ENCODE results near the gene BUB1B. TPM values are rescaled to one million over a fixed set of nuclear protein-coding genes. Genes with fewer than 3 reads are reported as not detected.

The BUB1B gene
- total and polyA plus RNA-seq, 4 donors: 1.1 to 8.0 (median 2.1) TPM

- no peak for DNase-seq
- Histone ChIP-seq H3K27me3 (ENCODE audit: control insufficient read depth in 3 of 3, insufficient read depth in 3 of 3, low read length in 2 of 3) (peaks cover 0 to 22% (median 8%) of the 10 kb centered on the region in 3 donors), H3K27ac (ENCODE audit: low read depth in 1 of 2, low read length in 1 of 2) (no peak overlapping the region), H3K36me3 (ENCODE audit: control insufficient read depth in 4 of 4, insufficient read depth in 4 of 4, low read length in 4 of 4) (no peaks in the 10 kb centered on the region), H3K4me1 (ENCODE audit: control insufficient read depth in 5 of 5, insufficient read depth in 5 of 5, low read length in 5 of 5) (peaks cover 0 to 30% (median 7%) of the 10 kb centered on the region in 5 donors), H3K4me3 (no peak overlapping the region), H3K9ac (ENCODE audit: insufficient read depth in 1 of 2, low read length in 2 of 2) (no peak overlapping the region), H3K9me3 (ENCODE audit: control insufficient read depth in 4 of 4, insufficient read depth in 3 of 4, low read length in 3 of 4) (no peaks in the 10 kb centered on the region)
- 92 to 95% methylated on average over 8 of the region's 8 CpGs for WGBS, 2 donors
- no peak for TF ChIP-seq CTCF (IDR thresholded peaks at IDR 0.05; ENCODE audit: control extremely low read depth, extremely low read depth)
- no peak for ATAC-seq (ENCODE audit: insufficient read depth, low FRiP score)
These were observed 89.4 kb downstream of the BUB1B start for GRCh38 chr15:40250304-40250656.

GRCh38 chr15:40250771-40251483 is 90.1 kb downstream of the BUB1B start:
- Histone ChIP-seq H3K36me3 (ENCODE audit: control insufficient read depth in 4 of 4, insufficient read depth in 4 of 4, low read length in 4 of 4) (no peaks in the 10 kb centered on the region), H3K9ac (ENCODE audit: insufficient read depth in 1 of 2, low read length in 2 of 2) (no peak overlapping the region), H3K27me3 (ENCODE audit: control insufficient read depth in 3 of 3, insufficient read depth in 3 of 3, low read length in 2 of 3) (peaks cover 0 to 23% (median 8%) of the 10 kb centered on the region in 3 donors), H3K4me3 (no peak overlapping the region), H3K9me3 (ENCODE audit: control insufficient read depth in 4 of 4, insufficient read depth in 3 of 4, low read length in 3 of 4) (no peaks in the 10 kb centered on the region), H3K27ac (ENCODE audit: low read depth in 1 of 2, low read length in 1 of 2) (no peak overlapping the region), H3K4me1 (ENCODE audit: control insufficient read depth in 5 of 5, insufficient read depth in 5 of 5, low read length in 5 of 5) (peaks cover 0 to 26% (median under 1%) of the 10 kb centered on the region in 5 donors)
- ATAC-seq (ENCODE audit: insufficient read depth, low FRiP score) (no peak), DNase-seq (no peak)
- 87 to 95% methylated on average over 13 of the region's 13 CpGs for WGBS, 2 donors
- TF ChIP-seq CTCF (IDR thresholded peaks at IDR 0.05; ENCODE audit: control extremely low read depth, extremely low read depth): no peak

- H3K9me3 ChIP-seq (ENCODE audit: control insufficient read depth in 4 of 4, insufficient read depth in 3 of 4, low read length in 3 of 4): no peaks in the 10 kb centered on the region
- no peak for TF ChIP-seq CTCF (IDR thresholded peaks at IDR 0.05; ENCODE audit: control extremely low read depth, extremely low read depth)
- no peak overlapping the region for H3K27ac ChIP-seq (ENCODE audit: low read depth in 1 of 2, low read length in 1 of 2)
- H3K4me1 ChIP-seq (ENCODE audit: control insufficient read depth in 5 of 5, insufficient read depth in 5 of 5, low read length in 5 of 5): peaks cover 0 to 26% (median 0%) of the 10 kb centered on the region in 5 donors
- ATAC-seq (ENCODE audit: insufficient read depth, low FRiP score) (no peak), DNase-seq (no peak)
- no peak overlapping the region for H3K4me3 ChIP-seq
- 93 to 95% methylated on average over 10 of the region's 10 CpGs for WGBS, 2 donors
- H3K36me3 ChIP-seq (ENCODE audit: control insufficient read depth in 4 of 4, insufficient read depth in 4 of 4, low read length in 4 of 4): no peaks in the 10 kb centered on the region
- H3K27me3 ChIP-seq (ENCODE audit: control insufficient read depth in 3 of 3, insufficient read depth in 3 of 3, low read length in 2 of 3): peaks cover 0 to 23% (median 8%) of the 10 kb centered on the region in 3 donors
- H3K9ac ChIP-seq (ENCODE audit: insufficient read depth in 1 of 2, low read length in 2 of 2): no peak overlapping the region
These were observed 90.7 kb downstream of the BUB1B start for GRCh38 chr15:40251486-40252140.

Data from lung (tissue), 12 donors.